Bone marrow (tissue), 2 donors: ENCODE data around the gene INSM1.

Experiments
- DNase-seq, 2 donors: peaks; one replicate each; lab custom pipeline; 2025; lab: John Stamatoyannopoulos, UW

The INSM1 gene

DNA sequence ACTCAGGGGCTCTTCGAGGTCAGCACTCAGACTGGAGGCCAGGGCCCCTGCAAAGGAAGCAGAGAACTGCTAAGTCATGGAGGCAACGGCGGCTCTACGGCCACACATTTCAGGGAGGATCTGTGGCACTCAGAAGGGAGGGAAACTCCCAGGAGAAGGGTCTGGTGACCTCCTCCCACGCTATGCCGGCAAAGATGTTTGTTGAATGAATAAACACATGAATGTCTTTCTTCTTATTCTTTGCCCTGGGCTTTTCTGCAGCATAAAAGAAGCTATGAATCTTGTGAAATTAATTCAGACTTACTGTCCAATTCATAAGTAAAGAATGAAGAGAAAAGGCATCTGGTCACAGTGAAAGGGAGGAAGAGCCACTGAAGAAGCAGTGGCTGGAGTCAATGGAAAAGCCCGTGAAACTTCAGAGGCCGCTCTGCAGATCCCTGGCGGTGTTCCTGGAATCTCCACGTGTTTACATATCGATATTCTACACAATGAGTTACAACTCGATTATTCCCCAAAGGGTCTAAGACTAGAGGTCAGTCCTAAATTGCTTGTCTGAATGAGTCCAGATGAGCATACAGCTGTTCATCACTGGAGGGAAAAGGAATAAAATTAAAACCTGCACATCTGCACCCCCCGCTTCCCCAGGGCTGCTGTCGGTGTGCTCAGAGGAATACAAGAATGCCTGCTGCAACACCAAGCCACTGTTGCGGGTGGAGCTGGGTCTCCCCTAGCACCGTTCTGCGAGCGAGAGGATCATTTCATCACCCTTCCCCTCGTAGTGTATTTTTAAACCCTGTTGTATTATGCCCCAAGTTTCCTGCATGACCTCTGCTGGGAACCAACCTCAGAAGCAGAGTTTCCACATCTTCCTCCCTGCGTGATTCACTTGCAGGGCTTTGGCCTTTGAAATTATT lies 25.6 kb downstream of the INSM1 start:
- no peak for DNase-seq

DNA sequence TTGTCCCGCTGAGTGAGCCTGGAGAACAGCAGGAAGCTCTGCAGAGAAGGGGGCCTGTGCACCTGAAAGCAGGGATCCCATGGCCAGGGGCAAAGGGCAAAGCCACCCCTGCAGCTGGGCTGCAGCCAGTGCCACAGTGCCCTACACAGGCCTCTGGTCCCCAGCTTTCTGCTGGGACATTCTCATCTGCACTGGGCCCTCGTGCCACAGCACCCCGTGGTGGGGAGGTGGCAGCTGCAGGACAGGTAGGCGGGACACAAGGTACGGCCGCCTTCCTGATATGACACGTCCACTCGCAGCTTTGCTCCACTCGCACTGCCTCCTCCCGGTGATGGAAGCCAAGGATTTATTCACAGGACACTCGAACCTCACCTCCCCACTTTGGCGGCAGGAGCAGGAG lies 27.2 kb downstream of the INSM1 start:
- DNase-seq: no peak

GRCh38 chr20:20395903-20396568 lies 28.1 kb downstream of the INSM1 start:
- DNase-seq: no peak

GRCh38 chr20:20396794-20397193 lies 28.9 kb downstream of the INSM1 start:
- no peak for DNase-seq

GRCh38 chr20:20398123-20398522 lies 30.2 kb downstream of the INSM1 start:
- DNase-seq: no peak

- no peak for DNase-seq
Measured at GRCh38 chr20:20399531-20400500, 31.9 kb downstream of the INSM1 start.

- no peak for DNase-seq
Measured at GRCh38 chr20:20401991-20402390, 34.1 kb downstream of the INSM1 start.

GRCh38 chr20:20404633-20405032 lies 36.7 kb downstream of the INSM1 start:
- DNase-seq: no peak

DNA sequence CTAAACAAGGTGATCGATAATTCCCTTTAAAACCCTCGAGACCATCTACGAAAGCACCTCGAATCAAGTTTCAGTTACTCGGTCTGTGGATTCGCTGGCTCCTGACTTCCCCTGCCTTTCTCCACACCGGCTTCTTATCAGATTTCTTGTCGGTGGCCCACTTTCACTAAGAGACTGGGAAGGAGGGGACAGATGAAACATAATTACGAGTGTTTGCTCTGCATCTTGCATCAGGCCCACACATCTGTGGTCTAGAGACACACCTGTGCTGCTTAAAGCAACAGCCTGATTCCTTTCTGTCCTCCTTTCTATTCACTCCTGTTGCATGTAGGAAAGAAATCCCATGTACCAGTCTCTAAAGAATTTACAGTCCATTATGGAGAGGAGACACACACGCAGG lies 37.7 kb downstream of the INSM1 start:
- DNase-seq: no peak

DNA sequence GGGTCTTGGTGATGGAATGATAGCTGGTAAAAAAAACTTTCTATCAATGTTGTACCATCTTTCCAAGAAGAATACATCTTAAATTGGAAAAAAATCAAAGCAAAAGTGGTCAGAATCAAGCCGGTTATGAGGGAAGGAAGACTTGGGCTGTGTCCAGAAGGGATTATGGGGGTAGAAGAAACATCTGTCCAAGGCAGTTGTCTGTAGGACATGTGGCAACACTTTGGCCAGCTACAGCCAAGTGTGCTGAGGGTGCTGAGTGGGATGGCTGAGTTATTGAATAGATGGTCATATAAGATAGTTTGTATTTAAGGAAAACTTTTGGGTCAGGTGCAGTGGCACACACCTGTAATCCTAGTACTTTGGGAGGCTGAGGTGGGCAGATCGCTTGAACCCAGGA lies 38.4 kb downstream of the INSM1 start:
- DNase-seq: no peak

GRCh38 chr20:20407891-20408805 lies 40.2 kb downstream of the INSM1 start:
- DNase-seq: no peak

GRCh38 chr20:20409331-20409730 lies 41.4 kb downstream of the INSM1 start:
- no peak for DNase-seq

- no peak for DNase-seq
Measured at GRCh38 chr20:20410678-20411077, 42.8 kb downstream of the INSM1 start.

DNA sequence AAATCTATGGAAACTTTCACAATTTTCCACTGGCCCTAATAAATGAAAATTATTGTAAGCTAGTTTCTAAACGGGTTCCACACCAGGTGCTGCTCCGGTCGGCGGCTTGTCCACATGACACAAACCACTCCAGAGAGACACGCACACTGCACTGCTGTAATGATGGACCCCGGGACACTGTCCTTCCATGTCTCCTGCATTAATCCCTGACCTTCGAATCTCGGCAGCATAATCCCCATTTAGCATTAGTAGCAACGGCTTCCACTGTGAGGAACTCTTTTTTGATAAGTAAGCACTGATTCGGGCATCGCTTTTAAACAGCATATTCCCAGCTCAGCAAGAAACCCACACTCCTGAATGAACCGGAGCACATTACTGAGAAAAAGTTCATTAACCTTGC lies 43.5 kb downstream of the INSM1 start:
- no peak for DNase-seq

- DNase-seq: no peak
Measured at GRCh38 chr20:20411836-20412235, 43.9 kb downstream of the INSM1 start.

GRCh38 chr20:20412750-20413149 lies 44.8 kb downstream of the INSM1 start:
- DNase-seq: no peak

DNA sequence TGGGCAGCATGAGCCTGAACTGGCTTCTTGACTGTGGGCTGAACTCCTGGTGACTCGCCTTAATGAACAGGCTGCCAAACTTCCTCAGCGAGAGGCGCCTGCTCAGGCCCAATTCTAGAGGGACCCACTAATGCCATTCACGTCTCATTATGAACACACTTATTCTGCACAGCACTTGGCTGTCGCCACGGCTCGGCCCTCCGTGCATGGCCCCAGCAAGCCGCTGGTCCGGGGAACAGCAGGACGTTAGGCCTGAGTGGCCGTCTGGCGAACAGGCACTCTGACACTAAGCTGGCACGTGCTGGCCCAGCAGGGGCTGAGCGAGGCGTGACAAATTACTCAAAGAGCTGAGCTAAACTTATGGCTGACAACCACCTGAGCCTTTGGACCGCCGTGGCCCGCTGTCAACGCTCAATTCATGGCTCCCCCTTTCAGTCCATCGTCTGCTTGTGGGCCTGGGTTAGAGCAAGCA lies 45.9 kb downstream of the INSM1 start:
- DNase-seq: no peak

- no peak for DNase-seq
Measured at GRCh38 chr20:20414640-20415220, 46.8 kb downstream of the INSM1 start.

GRCh38 chr20:20415321-20415720 lies 47.4 kb downstream of the INSM1 start:
- no peak for DNase-seq

DNA sequence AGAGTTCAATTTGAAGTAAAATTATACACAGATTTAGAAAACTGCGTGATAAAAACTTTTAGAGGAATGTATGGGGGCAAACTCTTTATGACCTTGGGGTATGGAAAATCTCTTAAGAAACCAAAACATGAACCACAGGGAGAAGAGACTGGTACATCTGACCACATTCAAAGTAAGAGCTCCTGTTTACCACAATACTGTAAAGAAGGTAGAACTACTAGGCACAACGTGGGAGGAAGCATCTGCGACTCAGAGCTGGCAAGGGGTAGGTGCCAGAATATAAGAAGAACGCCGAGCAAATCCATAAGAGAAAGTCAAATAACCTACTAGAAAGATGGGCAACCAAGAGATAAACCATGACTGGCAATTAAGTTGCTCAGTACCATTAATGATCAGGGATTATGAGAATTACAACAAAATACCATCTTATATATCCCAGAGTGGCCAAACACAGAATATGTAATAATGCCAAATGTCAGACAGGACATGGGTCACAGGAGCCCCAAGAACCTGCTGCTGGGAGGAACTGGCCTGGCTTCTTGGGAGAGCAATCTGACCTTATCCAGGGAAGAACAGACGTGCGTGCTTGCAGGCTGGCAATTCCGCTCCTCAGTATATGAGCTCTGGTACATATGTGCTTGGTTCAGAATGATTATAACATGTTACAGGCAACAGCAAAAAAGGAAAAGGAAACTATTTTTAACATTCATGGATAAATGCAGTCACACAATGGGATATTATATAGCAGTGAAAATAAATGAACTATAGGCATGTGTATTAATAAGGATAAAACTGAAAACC lies 50.2 kb downstream of the INSM1 start:
- no peak for DNase-seq
